Activated CD4-positive, alpha-beta T cell treated with anti-CD3 and anti-CD28 coated beads for 24 hours (primary cell): ENCODE measurements around the gene TRIM29.

Experiments used
- DNase-seq, 2 donors: peaks; one replicate each; pipeline ENCODE4 v3.0.0-alpha.2; 2020; ENCODE audit warnings: low read depth in 2 of 2

TRIM29 gene

GRCh38 chr11:120139316-120140069 lies 1.6 kb upstream of the TRIM29 start:
- no peak for DNase-seq

GRCh38 chr11:120137187-120137610 lies 714 bp downstream of the TRIM29 start:
- no peak for DNase-seq

GRCh38 chr11:120136356-120136755 lies 1.6 kb downstream of the TRIM29 start:
- DNase-seq, result no peak

GRCh38 chr11:120135838-120136237 lies 2.1 kb downstream of the TRIM29 start:
- DNase-seq, result no peak

- DNase-seq, result no peak
Measured at GRCh38 chr11:120134931-120135228, 3.0 kb downstream of the TRIM29 start.

GRCh38 chr11:120134106-120134930 lies 3.6 kb downstream of the TRIM29 start:
- DNase-seq, result no peak

GRCh38 chr11:120133216-120134105 lies 4.5 kb downstream of the TRIM29 start:
- DNase-seq, result no peak

GRCh38 chr11:120132645-120133185 lies 5.2 kb downstream of the TRIM29 start:
- no peak for DNase-seq

- no peak for DNase-seq
Measured at GRCh38 chr11:120131941-120132644, 5.8 kb downstream of the TRIM29 start.

- no peak for DNase-seq
Measured at GRCh38 chr11:120130991-120131760, 6.7 kb downstream of the TRIM29 start.

GRCh38 chr11:120130176-120130980 lies 7.5 kb downstream of the TRIM29 start:
- no peak for DNase-seq

- no peak for DNase-seq
Measured at GRCh38 chr11:120129570-120129969, 8.3 kb downstream of the TRIM29 start.

- DNase-seq, result no peak
Measured at GRCh38 chr11:120128392-120129119, 9.4 kb downstream of the TRIM29 start.

GRCh38 chr11:120127236-120127635 lies 10.7 kb downstream of the TRIM29 start:
- no peak for DNase-seq

- no peak for DNase-seq
Measured at GRCh38 chr11:120126620-120127019, 11.3 kb downstream of the TRIM29 start.

GRCh38 chr11:120125509-120125908 lies 12.4 kb downstream of the TRIM29 start:
- no peak for DNase-seq

- DNase-seq, result no peak
Measured at GRCh38 chr11:120125024-120125423, 12.9 kb downstream of the TRIM29 start.

GRCh38 chr11:120124355-120124754 lies 13.6 kb downstream of the TRIM29 start:
- DNase-seq, result no peak

GRCh38 chr11:120123946-120124345 lies 14.0 kb downstream of the TRIM29 start:
- no peak for DNase-seq
